OCI-M1 (cell line): ENCODE measurements around the gene AMPH.
"Not testable (repeated sequence)": the region's sequence is repeated elsewhere in the genome, so short reads cannot be mapped to it uniquely, and the experiment has no call there.

Experiments used
- DNase-seq: peaks from one replicate; lab custom pipeline; 2025; lab: John Stamatoyannopoulos, UW

The AMPH gene

DNA sequence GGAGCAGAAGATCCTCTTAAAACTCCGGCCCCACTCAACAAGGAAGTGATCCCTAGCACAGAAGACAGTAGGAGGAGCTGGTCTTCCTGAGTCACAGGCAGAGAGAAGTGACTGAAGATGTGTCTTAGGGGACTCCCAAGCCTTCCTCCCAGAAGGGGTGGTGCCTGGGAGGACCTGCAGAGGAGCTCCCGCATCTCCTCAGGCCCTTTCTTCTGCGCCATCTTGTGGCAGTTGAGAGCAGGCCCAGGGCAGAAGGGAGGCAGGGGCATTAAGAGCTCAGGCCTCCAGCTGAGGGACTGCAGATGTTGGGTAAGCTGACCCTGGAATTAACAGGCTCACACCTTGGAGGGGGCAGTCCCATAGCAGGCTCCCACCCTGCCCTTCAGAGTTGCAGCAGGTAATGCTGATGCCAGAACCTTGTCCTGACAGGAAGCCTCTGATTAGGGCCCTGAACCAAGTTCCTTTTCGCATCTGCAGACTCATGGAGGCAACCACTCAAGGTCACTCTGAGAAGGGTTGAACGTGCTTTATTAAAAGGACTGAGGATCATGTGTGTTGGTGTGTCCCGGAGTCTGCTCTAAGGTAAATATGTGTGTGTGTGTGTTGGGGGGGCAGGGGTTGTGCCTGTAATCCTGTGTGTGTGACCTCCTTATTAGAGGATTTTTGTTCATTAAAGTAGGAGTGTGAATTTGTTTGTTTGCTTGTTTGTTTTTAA lies 281.1 kb downstream of the AMPH start:
- peak; percentile 52 for DNase-seq

DNA sequence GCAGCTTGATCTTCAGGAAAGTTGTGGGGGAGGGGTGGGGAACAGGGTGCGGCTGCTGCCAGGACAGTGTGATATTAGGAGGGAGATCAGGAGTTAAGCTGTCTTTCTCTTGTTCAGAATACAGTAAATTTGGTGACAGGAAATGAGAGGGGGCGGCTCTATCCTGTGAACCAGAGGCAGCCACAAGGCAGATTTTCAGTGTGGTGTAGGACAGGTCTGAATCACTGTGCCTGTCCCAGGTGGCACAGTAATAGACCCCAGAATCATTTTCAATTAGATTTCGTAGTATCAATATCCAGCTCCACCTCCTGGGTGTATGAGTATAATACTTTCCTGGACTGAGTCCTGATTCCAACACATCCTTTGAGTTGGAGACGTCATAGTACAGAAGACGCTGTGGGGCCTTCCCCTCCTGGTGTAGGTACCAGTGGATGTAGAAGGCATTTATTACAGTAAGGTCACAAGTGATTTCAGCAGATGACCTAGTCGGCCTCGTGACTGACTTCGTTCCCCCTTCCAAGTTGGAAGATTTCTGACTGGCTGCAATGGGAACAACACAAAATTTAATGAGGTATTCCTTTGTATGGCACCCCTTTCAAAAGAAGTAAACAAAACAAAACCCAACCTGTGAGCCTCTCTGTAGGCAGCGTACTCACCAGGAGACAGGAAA lies 281.9 kb downstream of the AMPH start:
- not testable (repeated sequence) for DNase-seq

DNA sequence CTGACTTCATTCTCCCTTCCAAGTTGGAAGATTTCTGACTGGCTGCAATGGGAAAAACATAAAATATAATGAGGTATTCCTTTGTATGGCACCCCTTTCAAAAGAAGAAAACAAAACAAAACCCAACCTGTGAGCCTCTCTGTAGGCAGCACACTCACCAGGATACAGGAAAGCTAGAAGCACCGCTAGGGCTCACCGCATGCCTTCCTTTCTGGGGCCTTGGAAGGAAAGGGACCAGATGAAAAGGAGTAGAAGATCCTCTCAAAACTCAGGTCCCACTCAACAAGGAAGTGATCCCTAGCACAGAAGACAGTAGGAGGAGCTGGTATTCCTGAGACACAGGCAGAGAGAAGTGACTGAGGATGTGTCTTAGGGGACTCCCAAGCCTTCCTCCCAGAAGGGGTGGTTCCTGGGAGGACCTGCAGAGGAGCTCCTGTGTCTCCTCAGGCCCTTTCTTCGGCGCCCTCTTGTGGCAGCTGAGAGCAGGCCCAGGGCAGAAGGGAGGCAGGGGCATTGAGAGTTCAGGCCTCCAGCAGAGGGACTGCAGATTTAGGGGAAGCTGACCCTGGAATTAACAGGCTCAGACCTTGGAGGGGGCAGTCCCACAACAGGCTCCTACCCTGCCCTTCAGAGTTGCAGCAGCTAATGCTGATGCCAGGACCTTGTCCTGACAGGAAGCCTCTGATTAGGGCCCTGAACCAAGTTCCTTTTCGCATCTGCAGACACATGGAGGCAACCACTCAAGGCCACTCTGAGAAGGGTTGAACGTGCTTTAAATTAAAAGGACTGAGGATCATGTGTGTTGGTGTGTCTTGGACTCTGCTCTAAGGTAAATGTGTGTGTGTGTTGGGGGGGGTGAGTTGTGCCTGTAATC lies 285.6 kb downstream of the AMPH start:
- peak; percentile 85 for DNase-seq

DNA sequence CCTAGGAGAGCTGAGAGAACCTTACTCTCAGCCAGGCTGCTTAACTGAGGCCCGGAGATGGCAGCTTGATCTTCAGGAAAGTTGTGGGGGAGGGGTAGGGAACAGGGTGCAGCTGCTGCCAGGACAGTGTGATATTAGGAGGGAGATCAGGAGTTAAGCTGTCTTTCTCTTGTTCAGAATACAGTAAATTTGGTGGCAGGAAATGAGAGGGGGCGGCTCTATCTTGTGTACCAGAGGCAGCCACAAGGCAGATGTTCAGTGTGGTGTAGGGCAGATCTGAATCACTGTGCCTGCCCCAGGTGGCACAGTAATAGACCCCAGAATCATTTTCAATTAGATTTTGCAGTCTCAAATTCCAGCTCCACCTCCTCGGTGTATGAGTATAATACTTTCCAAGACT lies 286.4 kb downstream of the AMPH start:
- not testable (repeated sequence) for DNase-seq

DNA sequence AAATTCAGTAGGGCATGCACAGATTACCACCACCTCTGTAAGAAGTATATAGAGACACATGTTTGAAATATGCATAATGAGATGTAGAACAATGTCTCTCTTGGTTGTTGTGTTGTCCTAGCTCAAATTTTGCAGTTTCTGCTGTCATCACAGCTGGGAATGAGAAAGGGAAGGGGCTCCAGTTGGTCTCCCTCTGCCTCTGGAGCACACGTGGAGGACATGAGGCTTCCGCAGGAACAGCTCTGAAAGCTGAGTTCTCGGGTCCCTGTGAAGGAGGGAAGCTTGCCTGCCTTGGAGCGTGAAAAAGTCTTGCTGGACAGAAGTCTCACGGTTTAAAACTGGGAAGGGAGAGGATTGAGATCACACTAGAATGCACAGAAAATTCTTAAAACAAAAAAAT lies 289.0 kb downstream of the AMPH start:
- peak; percentile 19 for DNase-seq

DNA sequence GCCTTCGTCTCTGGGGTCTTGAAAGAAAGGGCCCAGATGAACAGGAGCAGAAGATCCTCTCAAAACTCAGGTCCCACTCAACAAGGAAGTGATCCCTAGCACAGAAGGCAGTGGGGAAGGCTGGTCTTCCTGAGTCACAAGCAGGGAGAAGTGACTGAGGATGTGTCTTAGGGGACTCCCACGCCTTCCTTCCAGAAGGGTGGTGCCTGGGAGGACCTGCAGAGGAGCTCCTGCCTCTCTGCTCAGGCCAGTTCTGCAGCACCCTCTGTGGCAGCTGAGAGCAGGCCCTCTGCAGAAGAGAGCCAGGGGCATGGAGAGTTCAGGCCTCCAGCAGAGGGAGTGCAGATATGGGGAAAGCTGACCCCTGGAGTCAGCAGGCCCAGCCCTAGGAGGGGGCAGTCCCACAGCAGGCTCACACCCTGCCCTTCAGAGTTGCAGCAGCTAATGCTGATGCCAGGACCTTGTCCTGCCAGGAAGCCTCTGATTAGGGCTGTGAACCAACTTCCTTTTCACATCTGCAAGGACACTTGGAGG lies 289.9 kb downstream of the AMPH start:
- peak; percentile 91 for DNase-seq

DNA sequence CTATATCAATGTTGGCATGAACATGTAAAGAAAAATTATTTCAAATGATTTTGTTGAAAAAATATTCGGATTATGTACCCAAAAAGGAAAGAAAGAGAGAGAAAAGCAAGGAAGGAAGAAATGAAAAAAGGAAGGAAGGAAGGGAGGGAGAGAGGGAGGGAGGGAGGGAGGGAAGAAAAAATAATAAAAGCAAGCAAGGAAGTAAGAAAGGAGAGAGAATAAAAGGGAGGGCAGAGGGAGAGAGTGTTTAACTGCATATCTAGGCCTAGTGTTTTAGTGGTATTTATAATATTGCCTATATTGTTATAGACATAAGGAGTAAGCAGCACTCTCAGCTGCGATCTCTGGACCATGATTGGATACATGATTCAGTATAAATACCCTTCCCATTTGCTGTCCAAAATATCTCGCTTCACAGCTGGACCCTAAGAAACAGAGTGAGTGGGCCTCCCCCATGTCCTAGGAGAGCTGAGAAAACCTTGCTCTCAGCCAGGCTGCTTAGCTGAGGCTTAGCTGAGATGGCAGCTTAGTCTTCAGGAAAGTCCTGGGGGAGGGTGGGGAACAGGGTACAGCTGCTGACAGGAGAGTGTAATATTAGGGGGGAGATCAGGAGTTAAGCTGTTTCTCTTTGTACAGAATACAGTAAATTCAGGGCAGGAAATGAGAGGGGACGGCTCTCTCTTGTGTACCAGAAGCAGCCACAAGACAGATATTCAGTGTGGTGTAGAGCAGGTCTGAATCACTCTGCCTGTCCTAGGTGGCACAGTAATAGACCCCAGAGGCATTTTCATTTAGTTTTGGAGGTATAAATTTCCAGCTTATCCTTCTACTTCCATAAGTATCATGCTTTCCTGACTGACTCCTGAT lies 291.0 kb downstream of the AMPH start:
- no peak for DNase-seq

DNA sequence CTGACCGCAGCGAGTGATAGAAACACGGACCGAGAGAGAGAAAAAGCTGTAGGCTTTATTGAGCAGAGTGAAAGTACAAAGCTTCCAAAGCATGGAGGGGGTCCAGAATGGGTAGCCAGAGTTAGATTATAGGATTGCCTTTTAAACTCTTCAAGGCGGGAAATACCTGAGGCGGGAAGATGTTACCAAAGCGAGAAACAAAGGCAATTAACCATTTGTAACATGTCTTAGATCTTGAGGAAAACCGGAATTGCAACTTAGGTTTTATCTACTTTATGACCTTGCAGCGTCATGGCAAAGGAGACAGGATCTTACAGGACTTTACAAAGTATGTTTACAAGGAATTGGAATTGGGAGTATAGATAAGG lies 295.0 kb downstream of the AMPH start:
- DNase-seq: not testable (repeated sequence)

DNA sequence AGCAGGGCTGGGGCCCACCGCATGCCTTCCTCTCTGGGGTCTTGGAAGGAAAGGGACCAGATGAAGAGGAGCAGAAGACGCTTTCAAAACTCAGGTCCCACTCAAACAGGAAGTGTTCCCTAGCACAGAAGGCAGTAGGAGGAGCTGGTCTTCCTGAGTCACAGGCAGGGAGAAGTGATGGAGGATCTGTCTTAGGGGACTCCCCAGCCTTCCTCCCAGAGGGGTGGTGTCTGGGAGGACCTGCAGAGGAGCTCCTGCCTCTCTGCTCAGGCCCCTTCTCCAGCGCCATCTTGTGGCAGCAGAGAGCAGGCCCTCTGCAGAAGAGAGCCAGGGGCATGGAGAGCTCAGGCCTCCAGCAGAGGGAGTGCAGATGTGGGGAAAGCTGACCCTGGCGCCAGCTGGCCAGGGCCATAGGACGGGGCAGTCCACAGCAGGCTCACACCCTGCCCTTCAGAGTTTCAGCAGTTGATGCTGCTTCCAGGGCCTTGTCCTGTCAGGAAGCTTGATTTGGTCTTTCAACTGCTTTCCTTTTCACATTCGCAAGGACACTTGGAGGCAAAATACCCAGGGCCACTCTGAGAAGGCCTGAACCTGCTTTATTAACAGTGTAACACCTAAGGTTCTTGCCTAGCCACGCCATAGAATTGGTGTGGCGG lies 295.6 kb downstream of the AMPH start:
- peak; percentile 95 for DNase-seq

DNA sequence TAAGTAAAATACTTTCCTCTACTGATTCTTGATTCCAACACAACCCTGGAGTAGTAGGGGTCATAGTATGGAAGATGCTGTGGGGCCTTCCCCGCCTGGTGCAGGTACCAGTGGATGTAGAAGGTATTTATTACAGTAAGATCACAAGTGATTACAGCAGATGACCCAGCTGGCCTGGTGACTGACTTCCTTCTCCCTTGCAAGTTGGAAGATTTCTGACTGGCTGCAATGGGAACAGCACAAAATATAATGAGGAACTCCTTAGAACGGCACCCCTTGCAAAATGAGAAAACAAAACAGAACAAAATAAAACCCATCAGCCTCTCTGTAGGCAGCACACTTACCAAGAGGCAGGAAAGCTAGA lies 296.1 kb downstream of the AMPH start:
- DNase-seq: no peak

DNA sequence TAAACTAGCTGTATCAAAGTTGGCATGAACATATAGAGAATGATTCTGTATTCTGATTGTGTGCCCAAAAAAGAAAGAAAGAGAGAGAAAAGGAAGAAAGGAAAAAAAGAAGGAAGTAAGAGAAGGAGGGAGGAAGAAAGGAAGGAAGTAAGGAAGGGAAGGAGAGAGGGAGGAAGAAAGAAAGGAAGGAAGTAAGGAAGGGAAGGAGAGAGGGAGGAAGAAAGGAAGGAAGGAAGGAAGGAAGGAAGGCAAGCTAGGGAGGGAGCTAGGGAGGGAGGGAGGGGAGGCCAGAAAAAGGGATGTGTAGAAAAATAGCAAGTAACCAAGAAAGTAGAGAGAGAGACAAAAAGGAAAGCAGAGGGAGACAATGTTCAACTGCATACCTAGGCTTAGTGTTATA lies 297.0 kb downstream of the AMPH start:
- DNase-seq: no peak
